ENCODE data around the gene NOXA1.

Gene NOXA1

DNA sequence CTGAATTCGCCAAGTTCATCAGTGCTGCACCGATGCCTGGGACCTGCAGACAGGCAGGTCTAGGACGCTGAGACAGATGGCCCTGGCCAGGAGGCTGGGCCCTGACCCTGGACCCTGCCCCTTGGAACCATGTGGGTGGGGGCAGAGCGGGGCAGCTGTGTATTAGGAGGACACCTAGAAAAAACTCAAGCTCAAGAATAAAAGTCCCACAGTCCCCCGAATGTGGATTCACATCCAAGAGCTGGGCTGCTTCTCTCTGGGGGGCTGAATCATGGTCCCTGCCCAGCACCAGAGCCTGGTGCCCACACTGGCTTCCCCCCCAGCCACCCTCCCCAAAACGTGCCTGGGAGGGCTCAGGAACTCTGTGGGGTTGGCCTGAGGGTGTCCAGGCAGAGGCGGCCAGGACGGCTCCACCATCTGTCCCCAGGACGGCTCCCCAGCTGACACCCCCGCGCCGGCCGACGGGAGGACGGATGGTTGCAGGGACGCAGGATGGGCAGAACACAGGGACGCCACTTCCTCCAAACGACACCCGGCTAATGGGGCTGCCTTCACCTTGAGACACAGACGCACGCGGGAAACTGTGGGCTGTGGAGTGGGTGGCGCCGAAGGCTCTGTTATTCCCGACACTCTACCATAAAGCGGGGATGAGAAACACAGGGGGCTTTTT, 35.2 kb upstream of the NOXA1 start:
- no peak for DNase-seq

- DNase-seq, result no peak
Observed at GRCh38 chr9:137388589-137389427, 34.4 kb upstream of the NOXA1 start.

DNA sequence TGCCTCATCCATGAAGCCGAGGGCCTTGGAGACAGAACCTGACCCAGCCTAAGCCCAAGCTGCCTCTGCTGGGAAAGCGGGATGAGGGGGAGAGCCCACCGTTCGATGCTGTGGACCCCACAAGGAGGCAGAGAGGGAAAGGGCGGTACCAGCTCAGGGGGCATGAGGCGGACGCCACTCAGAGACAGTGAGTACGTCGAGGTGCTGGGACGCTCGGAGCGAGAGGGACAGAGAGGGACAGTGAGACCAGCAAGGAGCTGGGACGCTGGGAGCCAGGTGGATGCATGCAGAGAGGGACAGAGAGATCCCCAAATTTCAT, 33.8 kb upstream of the NOXA1 start:
- no peak for DNase-seq

DNA sequence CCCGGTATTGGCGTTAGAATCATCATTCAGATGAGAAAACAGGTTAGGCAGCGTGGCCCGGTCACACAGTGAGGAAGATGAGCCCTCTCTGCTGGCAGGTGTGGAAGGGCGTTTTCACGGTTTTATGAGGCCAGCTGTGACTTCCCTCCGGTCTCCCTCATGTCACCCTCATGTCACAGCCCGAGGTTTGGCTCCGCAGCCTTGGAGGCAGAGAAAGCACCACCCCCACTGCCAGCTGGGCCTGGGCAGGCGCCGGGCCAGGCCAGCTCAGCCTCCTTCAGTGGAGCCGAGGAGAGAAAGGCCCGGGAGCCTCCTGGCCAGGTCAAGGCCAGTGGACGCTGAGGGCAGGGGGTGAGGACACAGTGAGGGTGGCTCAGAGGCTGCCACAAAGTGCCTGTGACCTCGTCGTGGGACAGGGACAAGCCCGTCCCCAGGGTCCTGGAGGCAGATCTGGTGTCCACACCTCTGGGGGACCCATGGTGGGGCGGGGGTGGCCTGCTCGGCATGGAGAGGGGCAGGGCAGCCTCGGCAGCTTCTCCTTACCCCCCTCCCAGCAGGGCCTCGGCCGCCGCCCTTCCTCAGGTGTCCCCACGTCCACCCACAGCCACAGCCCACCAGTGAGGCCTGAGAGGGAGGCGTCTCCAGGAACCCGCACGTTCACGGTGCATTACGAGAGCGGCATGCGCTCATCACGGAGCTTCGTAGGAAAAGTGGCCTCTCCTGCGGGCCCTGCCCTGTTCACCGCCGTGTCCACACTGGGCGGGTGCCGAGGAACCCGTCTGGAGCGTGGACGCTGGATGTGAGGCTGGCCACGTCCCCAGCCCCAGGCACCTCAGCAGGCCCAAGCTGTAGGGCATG, 32.4 kb upstream of the NOXA1 start:
- DNase-seq, result peak; percentile 46

DNA sequence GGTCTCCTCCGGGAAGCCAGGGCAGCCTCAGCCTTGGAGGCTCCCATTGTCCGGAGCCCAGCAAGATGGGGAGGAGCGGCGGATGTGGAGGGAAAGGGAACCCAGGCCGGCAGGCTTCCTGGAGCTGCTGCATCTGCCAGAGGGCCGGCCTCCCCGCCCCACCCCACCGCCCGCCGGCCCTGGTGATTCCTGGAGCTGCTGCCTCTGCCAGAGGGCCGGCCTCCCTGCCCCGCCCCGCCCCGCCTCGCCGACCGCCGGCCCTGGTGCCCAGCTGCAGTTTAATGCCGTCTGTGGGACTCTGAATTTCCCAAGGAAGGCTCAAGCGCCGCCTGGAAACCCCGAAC, 31.8 kb upstream of the NOXA1 start:
- DNase-seq, result no peak

GRCh38 chr9:137392232-137393007, 30.8 kb upstream of the NOXA1 start:
- no peak for DNase-seq

DNA sequence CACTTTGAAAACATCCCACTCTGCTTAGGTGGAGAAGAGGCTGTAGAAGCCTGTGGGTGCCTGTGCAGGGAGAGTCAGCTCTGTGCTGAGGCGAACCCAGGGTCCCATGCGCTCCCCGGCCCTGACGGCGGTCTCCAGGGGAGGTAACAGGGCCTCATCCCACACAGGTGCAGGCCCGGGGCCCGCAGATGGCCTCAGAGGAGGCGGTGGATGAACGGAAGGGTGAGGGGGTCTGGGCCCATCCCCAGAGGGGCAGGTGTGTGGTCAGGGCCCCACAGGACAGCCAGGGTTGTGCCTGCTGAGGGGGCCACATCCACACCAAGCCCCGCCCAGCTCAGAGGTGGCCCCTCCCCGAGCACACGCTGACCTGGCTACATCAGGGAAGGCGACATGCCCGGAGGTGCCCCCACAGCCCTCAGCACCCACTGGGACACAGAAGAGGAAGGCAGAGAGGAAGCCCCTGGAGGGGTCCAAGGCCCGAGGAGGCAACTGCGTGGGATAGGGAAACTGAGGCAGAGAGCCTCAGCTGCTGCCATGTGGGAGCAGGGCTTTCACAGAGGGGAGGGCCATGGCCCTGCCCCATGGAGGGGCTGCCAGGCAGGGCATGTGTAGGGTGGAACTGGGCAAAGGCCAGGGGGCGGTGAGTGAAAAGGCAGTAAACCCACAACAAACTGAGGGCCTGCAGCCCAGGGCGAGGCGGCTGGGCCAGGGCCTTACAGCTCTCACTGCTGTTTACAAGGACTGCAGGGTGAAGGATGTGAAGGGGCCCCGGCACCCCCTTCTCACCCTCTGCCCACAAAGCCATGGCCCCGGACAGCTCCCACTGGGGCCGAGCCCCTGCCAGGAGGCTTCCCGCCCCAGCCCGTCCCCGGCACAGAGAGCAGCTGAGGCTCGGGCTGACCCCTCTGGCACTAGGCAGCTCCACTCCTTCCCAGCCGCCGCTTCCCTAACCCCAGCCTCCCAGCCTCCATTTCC, 29.7 kb upstream of the NOXA1 start:
- DNase-seq, result no peak

DNA sequence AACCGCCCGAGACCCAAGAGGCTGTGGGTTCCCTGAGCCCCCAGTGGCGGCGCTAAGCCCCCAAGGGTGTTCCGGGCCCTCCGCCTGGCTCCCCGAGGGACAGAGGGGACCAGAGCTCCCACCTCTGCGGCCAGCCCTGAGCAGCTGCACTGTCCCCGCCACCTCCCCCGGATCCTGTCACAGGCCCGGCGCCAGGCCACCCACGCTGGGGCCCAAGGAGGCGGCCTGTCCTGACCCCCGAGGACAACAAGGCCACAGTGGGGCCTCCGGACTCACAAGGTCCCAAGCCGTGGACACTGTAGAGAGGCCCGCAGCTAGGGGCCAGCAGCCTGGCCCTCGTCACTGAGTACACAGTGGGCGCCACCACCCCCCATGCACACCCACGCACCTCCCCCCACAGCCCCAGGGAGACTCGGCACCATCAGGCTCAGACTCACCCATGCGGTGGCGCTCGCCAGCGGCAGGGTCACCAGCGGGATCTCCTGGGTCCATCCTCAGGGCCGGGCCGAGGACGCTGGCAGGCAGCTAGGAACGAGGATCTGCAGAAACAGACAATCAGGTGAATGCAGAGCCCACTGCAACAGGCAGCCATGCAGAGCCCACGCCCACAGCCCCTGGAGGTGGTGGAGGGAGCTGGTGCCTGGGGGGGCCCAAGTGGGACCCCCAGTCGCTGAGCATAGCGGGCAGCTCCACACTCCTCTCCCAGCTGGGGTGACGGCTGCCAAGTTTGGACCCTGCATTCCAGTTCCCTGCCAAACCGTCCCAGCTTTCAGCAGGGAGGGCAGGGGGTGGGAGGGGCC, 28.1 kb upstream of the NOXA1 start:
- no peak for DNase-seq

DNA sequence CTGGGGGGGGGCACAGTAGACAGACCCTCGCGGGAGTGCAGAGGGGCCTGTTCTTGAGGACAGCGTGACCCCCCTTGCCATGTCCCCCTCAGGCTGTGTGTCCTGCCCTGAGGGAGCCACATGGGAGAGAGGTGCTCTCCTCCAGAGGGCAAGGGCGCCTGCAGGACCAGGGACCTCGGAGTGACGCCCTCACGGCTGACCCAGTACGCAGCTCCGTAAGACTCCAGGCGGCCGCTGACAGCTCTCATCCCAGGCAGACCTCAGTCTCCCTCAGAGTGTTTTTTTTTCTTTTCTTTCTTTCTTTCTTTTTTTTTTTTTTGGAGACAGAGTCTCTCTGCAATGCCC, 27.6 kb upstream of the NOXA1 start:
- DNase-seq, result no peak

- no peak for DNase-seq
Observed at GRCh38 chr9:137396227-137396626, 27.0 kb upstream of the NOXA1 start.

DNA sequence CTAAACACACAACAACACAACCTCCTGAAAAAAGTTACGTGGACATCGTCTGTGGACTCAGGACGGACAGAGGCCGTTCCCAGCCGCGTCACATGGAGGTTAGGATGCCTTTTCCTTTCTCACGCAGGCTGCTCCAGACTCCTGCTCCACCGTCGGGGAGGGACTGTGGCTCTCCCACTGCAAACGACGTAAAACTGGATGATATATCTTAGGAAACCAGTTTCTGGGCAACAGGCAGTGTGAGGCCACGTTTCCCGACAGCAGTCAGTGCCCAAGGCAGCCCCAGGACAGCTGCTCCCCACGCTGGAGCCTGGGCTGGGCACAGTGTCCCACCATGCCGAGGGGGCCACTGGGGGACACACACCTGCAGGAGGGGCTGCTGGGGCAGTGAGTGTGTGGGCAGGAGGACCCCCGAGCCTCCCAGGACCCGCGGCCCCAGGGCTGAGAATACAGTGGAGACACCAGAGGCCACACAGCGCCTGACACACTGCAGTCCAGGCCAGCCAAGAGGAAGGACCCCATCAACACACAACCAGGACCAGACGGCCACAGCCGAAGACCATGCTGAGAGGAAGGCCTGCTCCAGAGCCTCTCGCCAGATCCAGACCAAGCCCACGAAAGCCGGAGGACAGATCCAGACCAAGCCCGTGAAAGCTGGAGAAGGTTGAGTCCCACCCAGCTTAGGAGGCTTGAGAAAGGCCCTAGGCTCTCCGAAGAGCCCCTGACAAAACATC, 26.4 kb upstream of the NOXA1 start:
- DNase-seq, result no peak

GRCh38 chr9:137397675-137398423, 25.3 kb upstream of the NOXA1 start:
- no peak for DNase-seq

- DNase-seq, result no peak
Observed at GRCh38 chr9:137398561-137399468, 24.4 kb upstream of the NOXA1 start.

- DNase-seq, result no peak
Observed at GRCh38 chr9:137402746-137403145, 20.4 kb upstream of the NOXA1 start.

GRCh38 chr9:137403269-137403668, 19.9 kb upstream of the NOXA1 start:
- DNase-seq, result no peak

GRCh38 chr9:137404961-137405567, 18.1 kb upstream of the NOXA1 start:
- no peak for DNase-seq

- DNase-seq, result no peak
Observed at GRCh38 chr9:137405677-137406081, 17.5 kb upstream of the NOXA1 start.
